GM19452 (cell line): ENCODE data around the gene OLIG2.

Source experiments
- ATAC-seq: cut with Tn5 transposase; IDR thresholded peaks from one replicate; pipeline ENCODE4 v1.9.1; 2021; ENCODE audit not compliant: unreplicated experiment

OLIG2 gene

DNA sequence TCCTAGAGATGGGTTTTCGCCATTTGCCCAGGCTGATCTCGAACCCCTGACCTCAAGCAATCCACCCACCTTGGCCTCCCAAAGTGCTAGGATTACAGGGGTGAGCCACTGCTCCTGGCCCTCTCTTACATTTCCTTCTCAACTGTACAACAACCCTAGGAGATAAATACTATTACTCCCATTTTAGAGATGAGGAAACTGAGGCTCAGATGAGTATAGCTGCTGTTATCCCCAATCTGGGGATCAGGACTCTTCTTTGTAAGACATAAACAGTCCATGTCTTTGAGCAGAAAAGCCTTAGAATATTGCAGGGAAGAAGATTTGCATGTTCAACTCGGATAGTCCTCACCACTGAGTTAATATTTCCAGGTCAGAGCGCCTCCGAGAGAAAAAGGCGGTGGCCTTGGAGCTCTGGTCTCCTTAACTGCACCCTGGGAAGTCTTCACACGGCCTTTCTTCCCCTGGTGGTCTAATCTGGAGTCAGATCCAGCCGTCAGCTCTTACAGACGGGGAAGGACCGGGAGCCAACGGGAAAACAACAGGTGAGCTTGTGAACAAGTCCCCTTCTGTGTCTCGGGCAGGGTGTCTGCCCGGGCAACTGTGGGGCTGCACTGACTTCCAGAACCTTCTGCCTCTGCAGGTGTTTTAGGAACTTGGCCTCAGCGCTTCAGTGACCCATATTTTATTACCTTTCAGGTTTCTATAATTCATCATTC lies 38.3 kb downstream of the OLIG2 start:
- no peak for ATAC-seq

DNA sequence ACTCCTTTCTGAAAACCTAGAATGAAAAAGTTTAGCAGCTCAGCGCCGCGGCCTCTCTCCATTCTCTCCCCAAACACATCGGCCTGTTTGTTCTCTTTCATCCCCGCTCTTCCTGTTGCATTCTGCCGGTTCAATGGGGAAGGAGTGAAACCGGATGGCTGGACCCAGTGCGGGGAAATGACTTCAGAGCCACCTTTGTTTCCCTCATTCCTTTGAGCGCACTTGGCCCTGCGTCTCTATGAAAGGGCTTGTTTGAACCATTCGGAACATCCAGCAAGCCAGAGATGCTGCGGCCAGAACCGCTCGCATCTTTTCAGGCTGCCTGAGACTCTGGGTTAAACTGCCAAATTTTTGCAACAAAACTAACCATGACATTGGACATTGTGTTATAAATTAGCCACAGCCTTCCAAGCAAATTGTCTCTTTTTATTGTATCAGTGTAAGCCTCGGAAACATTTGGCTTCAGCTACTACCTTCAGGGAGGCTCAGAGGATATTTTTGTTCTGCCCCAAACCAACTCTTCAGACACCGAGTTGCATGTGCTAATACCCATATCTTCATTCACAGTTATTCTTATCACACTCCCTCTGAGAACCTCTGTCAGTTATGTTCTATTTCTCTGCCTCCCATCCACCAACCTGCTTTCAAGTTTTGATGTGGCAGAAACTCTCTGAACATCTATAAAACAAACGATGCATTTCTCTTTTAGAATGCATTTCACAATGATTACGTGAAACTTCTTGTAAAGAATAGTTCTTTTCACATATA lies 39.1 kb downstream of the OLIG2 start:
- no peak for ATAC-seq

DNA sequence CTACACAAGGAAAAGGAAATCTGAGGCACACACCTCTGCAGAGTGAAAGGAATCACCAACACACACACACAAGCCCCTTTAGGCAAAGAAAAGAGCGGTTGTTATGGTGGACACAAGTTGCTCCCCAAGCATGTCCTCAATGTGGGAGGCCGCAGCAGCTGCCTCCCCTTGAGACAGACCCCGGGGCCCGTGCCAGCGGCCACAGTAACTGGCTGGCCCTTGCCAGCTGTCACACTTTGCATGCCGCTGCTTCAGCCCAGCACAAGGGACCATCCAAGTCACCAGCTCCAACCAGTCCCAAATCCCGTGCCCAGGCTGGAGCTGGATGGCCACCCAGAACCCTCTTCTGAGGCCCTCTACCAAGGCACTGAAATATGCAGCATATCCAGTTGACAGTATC lies 41.3 kb downstream of the OLIG2 start:
- ATAC-seq = no peak

DNA sequence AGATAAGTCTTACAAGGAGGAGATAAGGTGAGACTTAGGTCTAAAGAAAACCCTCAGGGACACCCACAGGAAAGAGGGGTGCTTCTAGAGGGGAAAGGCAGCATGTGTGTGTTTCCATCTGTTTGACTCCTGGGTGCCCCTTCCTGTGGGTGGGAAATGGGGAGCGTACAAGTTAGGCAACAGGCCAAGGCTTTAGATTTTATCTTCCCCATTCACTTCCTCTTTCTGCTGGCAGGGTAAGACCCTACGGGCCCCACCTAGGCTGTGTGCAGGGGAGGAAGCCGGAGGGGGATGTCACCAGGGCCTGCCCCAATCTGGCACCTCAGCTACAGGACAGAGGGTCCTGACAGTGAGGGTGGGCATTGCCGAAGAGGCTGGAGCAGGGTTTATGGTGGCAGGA lies 41.7 kb downstream of the OLIG2 start:
- no peak for ATAC-seq

DNA sequence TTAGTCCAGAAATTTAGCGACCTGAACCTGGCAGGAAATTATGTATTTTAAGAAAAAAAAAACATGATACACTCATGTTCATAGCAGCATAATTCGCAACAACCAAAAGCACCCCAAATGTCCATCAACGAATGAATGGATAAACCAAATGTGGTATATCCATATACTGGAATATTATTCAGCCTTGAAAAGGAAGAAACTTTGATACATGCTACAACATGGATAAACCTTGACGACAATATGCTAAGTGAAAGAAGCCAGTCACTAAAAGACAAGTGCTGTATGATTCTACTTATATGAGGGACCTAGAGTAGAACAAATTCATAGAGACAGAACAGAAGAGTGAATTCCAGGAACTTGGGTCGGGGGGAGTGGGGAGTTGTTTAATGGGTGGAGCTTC lies 43.5 kb downstream of the OLIG2 start:
- ATAC-seq = no peak

DNA sequence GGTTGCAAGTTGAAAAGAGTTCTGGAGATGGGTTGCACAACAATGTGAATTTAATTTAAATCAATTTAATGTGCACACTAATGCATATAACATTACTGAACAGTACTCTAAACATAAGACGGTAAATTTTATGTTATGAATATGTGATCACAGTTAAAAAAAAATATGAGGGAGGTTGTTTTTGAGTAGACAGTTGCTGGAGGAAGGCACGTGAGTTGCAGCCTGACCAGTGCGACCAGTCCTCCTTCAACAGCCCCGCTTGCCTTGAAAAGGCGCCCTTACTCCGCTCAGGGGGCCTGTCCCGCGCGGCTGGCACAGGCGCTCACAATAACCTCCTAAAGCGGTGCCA lies 43.9 kb downstream of the OLIG2 start:
- no peak for ATAC-seq

DNA sequence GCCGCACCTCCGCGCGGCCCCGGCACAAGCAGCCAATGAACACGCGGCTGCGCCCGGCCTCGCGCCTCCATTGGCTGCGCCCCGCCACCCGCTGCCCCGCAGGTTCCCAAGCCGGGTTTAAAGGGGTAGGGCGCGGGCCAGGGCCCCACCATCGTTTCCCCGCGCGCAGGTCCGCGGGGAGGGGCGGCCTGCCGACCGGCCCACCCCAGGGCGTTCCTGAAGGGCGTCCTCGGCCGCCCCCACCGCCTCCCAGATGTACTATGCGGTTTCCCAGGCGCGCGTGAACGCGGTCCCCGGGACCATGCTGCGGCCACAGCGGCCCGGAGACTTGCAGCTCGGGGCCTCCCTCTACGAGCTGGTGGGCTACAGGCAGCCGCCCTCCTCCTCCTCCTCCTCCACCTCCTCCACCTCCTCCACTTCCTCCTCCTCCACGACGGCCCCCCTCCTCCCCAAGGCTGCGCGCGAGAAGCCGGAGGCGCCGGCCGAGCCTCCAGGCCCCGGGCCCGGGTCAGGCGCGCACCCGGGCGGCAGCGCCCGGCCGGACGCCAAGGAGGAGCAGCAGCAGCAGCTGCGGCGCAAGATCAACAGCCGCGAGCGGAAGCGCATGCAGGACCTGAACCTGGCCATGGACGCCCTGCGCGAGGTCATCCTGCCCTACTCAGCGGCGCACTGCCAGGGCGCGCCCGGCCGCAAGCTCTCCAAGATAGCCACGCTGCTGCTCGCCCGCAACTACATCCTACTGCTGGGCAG lies 44.4 kb downstream of the OLIG2 start, which contains the start of gene OLIG1:
Gene OLIG1 (plus strand): TSS at position 148 of the 750 bp plus-strand sequence. CDS start 106 bp downstream, at position 254.
- ATAC-seq = no peak

DNA sequence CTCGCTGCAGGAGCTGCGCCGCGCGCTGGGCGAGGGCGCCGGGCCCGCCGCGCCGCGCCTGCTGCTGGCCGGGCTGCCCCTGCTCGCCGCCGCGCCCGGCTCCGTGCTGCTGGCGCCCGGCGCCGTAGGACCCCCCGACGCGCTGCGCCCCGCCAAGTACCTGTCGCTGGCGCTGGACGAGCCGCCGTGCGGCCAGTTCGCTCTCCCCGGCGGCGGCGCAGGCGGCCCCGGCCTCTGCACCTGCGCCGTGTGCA lies 44.9 kb downstream of the OLIG2 start:
- no peak for ATAC-seq

DNA sequence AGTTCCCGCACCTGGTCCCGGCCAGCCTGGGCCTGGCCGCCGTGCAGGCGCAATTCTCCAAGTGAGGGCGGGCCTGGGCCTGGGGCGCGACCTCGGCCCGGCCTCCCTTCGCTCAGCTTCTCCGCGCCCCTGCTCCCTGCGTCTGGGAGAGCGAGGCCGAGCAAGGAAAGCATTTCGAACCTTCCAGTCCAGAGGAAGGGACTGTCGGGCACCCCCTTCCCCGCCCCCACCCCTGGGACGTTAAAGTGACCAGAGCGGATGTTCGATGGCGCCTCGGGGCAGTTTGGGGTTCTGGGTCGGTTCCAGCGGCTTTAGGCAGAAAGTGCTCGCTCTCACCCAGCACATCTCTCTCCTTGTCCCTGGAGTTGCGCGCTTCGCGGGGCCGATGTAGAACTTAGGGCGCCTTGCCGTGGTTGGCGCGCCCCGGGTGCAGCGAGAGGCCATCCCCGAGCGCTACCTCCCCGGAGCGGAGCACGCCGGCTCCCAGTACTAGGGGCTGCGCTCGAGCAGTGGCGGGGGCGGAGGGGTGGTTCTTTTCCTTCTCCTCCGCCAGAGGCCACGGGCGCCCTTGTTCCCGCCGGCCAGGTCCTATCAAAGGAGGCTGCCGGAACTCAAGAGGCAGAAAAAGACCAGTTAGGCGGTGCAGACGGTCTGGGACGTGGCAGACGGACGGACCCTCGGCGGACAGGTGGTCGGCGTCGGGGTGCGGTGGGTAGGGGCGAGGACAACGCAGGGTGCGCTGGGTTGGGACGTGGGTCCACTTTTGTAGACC lies 45.4 kb downstream of the OLIG2 start:
- ATAC-seq = no peak

DNA sequence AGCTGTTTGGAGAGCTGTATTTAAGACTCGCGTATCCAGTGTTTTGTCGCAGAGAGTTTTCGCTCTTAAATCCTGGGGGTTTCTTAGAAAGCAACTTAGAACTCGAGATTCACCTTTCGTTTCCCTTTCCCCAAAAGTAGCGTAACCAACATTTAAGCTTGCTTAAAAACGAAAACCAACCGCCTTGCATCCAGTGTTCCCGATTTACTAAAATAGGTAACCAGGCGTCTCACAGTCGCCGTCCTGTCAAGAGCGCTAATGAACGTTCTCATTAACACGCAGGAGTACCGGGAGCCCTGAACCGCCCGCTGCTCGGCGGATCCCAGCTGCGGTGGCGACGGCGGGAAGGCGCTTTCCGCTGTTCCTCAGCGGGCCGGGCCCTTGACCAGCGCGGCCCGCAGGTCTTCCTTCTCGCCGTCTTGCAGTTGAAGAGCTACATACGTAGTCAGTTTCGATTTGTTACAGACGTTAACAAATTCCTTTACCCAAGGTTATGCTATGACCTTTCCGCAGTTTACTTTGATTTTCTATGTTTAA lies 46.1 kb downstream of the OLIG2 start:
- ATAC-seq = no peak

DNA sequence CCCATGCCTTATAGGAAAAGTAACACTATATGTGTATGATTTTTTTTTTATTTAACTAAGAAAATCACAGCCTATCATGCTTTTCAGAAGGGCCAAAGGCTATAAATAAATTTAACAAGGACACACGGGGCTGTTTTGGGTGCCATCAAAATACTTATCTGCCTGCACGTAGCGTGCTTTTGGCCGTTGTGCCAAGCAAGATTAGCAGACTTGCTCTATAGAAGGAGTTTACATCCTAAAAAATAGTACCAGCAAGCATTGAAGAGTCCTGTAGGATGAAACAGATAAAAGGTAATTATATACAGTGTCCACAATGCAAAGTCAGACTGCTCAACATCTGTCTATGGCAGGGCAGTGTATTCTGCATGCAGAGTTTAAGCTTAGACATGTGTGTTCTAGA lies 47.9 kb downstream of the OLIG2 start:
- ATAC-seq = no peak

DNA sequence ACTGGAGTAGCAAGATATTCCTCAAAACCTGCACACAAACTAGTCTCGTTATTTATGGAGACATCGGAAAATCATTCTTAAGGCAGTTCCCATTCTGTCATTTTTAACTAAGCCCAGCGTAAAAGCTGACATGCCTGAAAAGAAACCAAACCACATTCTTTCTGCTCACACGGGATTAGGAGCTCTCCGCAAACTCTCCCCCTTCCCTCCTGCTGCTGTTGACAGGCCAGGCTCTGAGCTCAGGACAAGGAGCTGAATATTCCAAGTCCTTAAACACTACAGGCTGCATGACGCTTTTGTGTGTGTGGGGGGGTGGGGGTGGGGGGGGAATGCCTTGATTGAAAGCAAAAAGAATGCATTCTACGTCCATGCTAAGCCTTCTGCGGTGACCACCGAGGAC lies 49.4 kb downstream of the OLIG2 start:
- ATAC-seq = no peak

DNA sequence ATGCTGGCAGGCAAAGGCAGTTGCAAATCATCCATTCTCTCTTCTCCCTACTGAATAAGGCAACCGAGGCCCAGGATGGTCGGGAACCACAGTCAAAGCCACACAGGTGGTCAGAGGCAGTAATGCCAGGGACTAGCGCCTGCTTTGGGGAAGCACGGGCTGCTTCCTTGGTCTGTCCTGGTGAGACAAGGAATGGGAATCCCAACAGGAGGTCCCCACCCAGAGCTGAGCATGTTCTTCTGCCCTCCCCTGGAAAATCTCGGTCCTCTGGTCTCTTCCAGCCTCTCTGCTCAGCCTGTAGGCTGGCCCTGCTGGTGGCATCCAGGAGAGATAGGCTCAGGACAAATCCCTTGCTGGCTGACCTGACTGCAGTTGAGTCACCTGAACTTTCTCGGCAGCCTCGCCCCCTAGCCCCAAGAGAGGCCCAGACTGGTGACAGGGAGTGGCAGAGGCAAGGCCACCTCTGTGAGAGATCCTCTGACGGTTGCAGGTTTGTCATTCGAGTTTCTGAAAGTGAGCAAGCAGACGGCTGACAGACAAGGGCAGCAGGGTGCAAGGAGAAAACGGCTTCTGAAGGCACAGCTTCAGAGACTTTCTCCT lies 50.0 kb downstream of the OLIG2 start:
- ATAC-seq = no peak

DNA sequence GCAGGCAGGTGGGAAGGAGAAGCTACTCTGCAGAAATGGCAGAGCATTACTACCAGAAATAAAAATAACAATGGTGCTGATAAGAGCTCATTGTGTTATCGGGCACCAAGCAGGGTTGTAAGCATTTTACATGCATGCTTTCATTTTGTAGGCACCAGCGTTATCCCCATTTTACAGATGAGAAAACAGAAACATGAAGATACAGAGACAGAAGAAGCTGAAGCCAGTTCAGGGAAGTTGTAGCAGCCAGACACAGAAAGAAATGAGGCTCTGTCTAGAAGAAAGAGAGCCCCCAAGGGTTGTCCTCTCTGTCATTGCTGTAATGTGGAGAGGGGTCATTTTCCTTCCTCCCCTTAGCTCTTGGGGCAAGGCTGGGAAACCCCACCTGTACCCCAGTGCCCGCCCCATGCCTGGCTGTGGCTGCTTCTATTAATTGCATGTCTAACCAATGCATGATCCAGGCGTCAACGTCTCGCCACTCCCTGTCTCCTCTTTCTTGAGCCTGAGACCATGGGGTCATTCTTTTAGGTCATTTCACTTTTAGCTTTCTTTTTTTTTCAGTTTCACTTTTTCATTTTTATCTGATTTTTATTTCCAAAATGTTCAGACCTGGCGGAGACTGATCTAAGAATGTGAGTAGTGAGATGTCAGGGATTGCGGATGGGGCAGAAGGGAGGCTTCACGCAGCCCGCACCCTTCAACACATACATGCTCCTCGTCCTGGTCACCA lies 51.0 kb downstream of the OLIG2 start:
- no peak for ATAC-seq
